Measurements from ENCODE around the gene TMEM74B. TPM values are rescaled to one million over a fixed set of nuclear protein-coding genes. Genes with fewer than 3 reads are reported as not detected.

TMEM74B gene
- total RNA-seq, 1 donor from 2014 or later, result 2.7 TPM

- Mint-ChIP-seq H3K4me1 (peaks cover 7% of the 10 kb centered on the region), H3K27me3 (ENCODE audit: low read depth) (peaks cover 39% of the 10 kb centered on the region), H3K4me3 (peak overlapping the region; percentile 84), H3K36me3 (ENCODE audit: low read depth) (no peaks in the 10 kb centered on the region), H3K9me3 (no peaks in the 10 kb centered on the region), H3K27ac (ENCODE audit: unreplicated experiment) (no peak overlapping the region)
- DNase-seq (ENCODE audit: low read depth, low spot score), result no peak
- no peak for TF ChIP-seq CTCF (conservative IDR thresholded peaks at IDR 0.05)
These were observed 532 bp downstream of the TMEM74B start for GRCh38 chr20:1184260-1184637.

GRCh38 chr20:1183153-1183552, 1.6 kb downstream of the TMEM74B start:
- H3K27ac Mint-ChIP-seq (ENCODE audit: unreplicated experiment), result no peak overlapping the region
- no peak for TF ChIP-seq CTCF (conservative IDR thresholded peaks at IDR 0.05)
- no peaks in the 10 kb centered on the region for H3K36me3 Mint-ChIP-seq (ENCODE audit: low read depth)
- no peaks in the 10 kb centered on the region for H3K9me3 Mint-ChIP-seq
- no peak for DNase-seq (ENCODE audit: low read depth, low spot score)
- peaks cover 36% of the 10 kb centered on the region for H3K27me3 Mint-ChIP-seq (ENCODE audit: low read depth)
- H3K4me3 Mint-ChIP-seq, result peak overlapping the region; percentile 66
- peaks cover 7% of the 10 kb centered on the region for H3K4me1 Mint-ChIP-seq

- Mint-ChIP-seq H3K27me3 (ENCODE audit: low read depth) (peaks cover 36% of the 10 kb centered on the region), H3K4me1 (peaks cover 7% of the 10 kb centered on the region), H3K9me3 (no peaks in the 10 kb centered on the region), H3K27ac (ENCODE audit: unreplicated experiment) (no peak overlapping the region), H3K4me3 (peak overlapping the region; percentile 35), H3K36me3 (ENCODE audit: low read depth) (no peaks in the 10 kb centered on the region)
- no peak for DNase-seq (ENCODE audit: low read depth, low spot score)
- TF ChIP-seq CTCF (conservative IDR thresholded peaks at IDR 0.05), result no peak
These were observed 2.7 kb downstream of the TMEM74B start for GRCh38 chr20:1182106-1182505.

- H3K4me3 Mint-ChIP-seq, result no peak overlapping the region
- DNase-seq (ENCODE audit: low read depth, low spot score), result no peak
- peaks cover 2% of the 10 kb centered on the region for H3K36me3 Mint-ChIP-seq (ENCODE audit: low read depth)
- no peak for TF ChIP-seq CTCF (conservative IDR thresholded peaks at IDR 0.05)
- peaks cover 32% of the 10 kb centered on the region for H3K27me3 Mint-ChIP-seq (ENCODE audit: low read depth)
- H3K4me1 Mint-ChIP-seq, result peaks cover 7% of the 10 kb centered on the region
- no peaks in the 10 kb centered on the region for H3K9me3 Mint-ChIP-seq
- no peak overlapping the region for H3K27ac Mint-ChIP-seq (ENCODE audit: unreplicated experiment)
These were observed 3.8 kb downstream of the TMEM74B start for GRCh38 chr20:1180949-1181348.

- H3K4me1 Mint-ChIP-seq, result no peaks in the 10 kb centered on the region
- DNase-seq (ENCODE audit: low read depth, low spot score), result no peak
- peaks cover 2% of the 10 kb centered on the region for H3K36me3 Mint-ChIP-seq (ENCODE audit: low read depth)
- peaks cover 19% of the 10 kb centered on the region for H3K27me3 Mint-ChIP-seq (ENCODE audit: low read depth)
- no peak overlapping the region for H3K27ac Mint-ChIP-seq (ENCODE audit: unreplicated experiment)
- H3K4me3 Mint-ChIP-seq, result no peak overlapping the region
- no peak for TF ChIP-seq CTCF (conservative IDR thresholded peaks at IDR 0.05)
- no peaks in the 10 kb centered on the region for H3K9me3 Mint-ChIP-seq
These were observed 6.2 kb downstream of the TMEM74B start for GRCh38 chr20:1178623-1179022.

GRCh38 chr20:1178103-1178502, 6.7 kb downstream of the TMEM74B start:
- TF ChIP-seq CTCF (conservative IDR thresholded peaks at IDR 0.05), result no peak
- H3K4me3 Mint-ChIP-seq, result no peak overlapping the region
- H3K27ac Mint-ChIP-seq (ENCODE audit: unreplicated experiment), result no peak overlapping the region
- H3K36me3 Mint-ChIP-seq (ENCODE audit: low read depth), result peaks cover 2% of the 10 kb centered on the region
- H3K9me3 Mint-ChIP-seq, result no peaks in the 10 kb centered on the region
- DNase-seq (ENCODE audit: low read depth, low spot score), result no peak
- peaks cover 13% of the 10 kb centered on the region for H3K27me3 Mint-ChIP-seq (ENCODE audit: low read depth)
- no peaks in the 10 kb centered on the region for H3K4me1 Mint-ChIP-seq

Measured in neural crest cell (in vitro differentiated cells).